ENCODE measurements around the gene BAIAP2L1. TPM values are rescaled to one million over a fixed set of nuclear protein-coding genes. Genes with fewer than 3 reads are reported as not detected.

The BAIAP2L1 gene
- total RNA-seq, 4 donors from 2014 or later: 17.2 to 28.9 (median 20.7) TPM

DNA sequence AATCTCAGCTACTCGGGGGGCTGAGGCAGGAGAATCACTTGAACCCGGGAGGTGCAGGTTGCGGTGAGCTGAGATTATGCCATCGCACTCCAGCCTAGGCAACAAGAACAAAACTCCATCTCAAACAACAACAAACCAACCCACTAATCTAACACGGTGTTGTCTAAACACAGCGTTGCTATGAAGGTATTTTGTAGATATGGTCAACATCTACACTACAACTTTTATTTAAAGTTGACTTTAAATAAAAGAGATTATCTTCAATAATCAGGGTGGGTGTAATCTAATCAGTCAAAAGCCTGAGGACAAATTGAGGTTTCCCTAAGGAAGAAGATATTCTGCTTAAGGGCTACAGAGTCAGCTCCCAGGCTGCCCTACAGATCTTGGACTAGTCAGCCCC lies 24.2 kb downstream of the BAIAP2L1 start:
- intact Hi-C loops (cut with DNase I; ENCODE audit: low total_unique reads): no loop called here
- 91 to 93% methylated on average over 6 of the region's 6 CpGs for WGBS, 2 donors
- TF ChIP-seq POLR2A (IDR thresholded peaks at IDR 0.05): no peak
- TF ChIP-seq, protein P1, sequence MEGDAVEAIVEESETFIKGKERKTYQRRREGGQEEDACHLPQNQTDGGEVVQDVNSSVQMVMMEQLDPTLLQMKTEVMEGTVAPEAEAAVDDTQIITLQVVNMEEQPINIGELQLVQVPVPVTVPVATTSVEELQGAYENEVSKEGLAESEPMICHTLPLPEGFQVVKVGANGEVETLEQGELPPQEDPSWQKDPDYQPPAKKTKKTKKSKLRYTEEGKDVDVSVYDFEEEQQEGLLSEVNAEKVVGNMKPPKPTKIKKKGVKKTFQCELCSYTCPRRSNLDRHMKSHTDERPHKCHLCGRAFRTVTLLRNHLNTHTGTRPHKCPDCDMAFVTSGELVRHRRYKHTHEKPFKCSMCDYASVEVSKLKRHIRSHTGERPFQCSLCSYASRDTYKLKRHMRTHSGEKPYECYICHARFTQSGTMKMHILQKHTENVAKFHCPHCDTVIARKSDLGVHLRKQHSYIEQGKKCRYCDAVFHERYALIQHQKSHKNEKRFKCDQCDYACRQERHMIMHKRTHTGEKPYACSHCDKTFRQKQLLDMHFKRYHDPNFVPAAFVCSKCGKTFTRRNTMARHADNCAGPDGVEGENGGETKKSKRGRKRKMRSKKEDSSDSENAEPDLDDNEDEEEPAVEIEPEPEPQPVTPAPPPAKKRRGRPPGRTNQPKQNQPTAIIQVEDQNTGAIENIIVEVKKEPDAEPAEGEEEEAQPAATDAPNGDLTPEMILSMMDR (IDR thresholded peaks at IDR 0.05): no peak
- H3K4me3 ChIP-seq (ENCODE audit: low read depth, poor library complexity, severe bottlenecking): no peak overlapping the region
- no peak for DNase-seq (ENCODE audit: low spot score in 2 of 2)

GRCh38 chr7:98375664-98376063 lies 25.2 kb downstream of the BAIAP2L1 start:
- H3K4me3 ChIP-seq (ENCODE audit: low read depth, poor library complexity, severe bottlenecking): no peak overlapping the region
- WGBS, 2 donors: 94 to 95% methylated on average over 7 of the region's 7 CpGs
- TF ChIP-seq, protein P1 (IDR thresholded peaks at IDR 0.05): no peak
- TF ChIP-seq POLR2A (IDR thresholded peaks at IDR 0.05): no peak
- intact Hi-C loops (cut with DNase I; ENCODE audit: low total_unique reads): no loop called here
- DNase-seq (ENCODE audit: low spot score in 2 of 2): no peak

DNA sequence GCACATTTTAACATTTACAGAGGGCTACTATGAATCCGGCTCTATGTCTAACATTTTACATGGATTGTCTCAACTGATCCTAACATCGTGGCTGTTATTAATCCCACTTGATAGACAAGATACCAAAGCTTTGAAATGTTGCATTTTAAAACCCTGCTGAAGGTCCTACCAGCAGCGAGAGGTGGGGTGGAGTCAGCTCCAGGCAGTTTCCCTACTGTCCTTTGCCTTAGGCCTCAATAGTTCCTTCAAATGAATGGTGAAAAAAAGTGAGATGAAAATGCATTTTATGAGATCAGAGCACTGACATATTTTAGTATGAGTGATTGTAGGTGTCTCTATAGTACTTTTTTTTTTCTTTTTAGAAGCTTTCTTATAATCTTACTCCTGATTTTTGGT lies 26.6 kb downstream of the BAIAP2L1 start:
- intact Hi-C loops (cut with DNase I; ENCODE audit: low total_unique reads): no loop called here
- no peak overlapping the region for H3K4me3 ChIP-seq (ENCODE audit: low read depth, poor library complexity, severe bottlenecking)
- no peak for DNase-seq (ENCODE audit: low spot score in 2 of 2)
- TF ChIP-seq, protein P1 (IDR thresholded peaks at IDR 0.05): no peak
- no peak for TF ChIP-seq POLR2A (IDR thresholded peaks at IDR 0.05)
- WGBS, 2 donors: 87 to 91% methylated on average over 3 of the region's 3 CpGs

- no peak overlapping the region for H3K4me3 ChIP-seq (ENCODE audit: low read depth, poor library complexity, severe bottlenecking)
- WGBS, 2 donors: 54 to 84% methylated on average over 3 of the region's 3 CpGs
- no peak for TF ChIP-seq POLR2A (IDR thresholded peaks at IDR 0.05)
- TF ChIP-seq, protein P1 (IDR thresholded peaks at IDR 0.05): no peak
- intact Hi-C loops (cut with DNase I; ENCODE audit: low total_unique reads): no loop called here
- no peak for DNase-seq (ENCODE audit: low spot score in 2 of 2)
These were observed 27.9 kb downstream of the BAIAP2L1 start for GRCh38 chr7:98372993-98373392.

DNA sequence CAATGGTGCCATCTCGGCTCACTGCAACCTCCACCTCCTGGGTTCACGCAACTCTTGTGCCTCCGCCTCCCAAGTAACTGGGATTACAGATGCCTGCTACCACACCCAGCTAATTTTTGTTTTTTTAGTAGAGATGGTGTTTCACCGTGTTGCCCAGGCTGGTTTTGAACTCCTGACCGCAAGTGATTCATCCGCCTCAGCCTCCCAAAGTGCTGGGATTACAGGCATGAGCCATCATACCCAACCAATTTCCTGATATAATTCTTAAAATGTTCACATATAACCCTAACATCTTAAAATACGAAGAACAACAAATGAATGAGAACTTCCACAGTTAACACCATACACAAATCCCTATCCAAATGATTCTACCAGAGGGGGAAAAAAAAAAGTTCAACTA lies 31.2 kb downstream of the BAIAP2L1 start:
- intact Hi-C loops (cut with DNase I; ENCODE audit: low total_unique reads): no loop called here

DNA sequence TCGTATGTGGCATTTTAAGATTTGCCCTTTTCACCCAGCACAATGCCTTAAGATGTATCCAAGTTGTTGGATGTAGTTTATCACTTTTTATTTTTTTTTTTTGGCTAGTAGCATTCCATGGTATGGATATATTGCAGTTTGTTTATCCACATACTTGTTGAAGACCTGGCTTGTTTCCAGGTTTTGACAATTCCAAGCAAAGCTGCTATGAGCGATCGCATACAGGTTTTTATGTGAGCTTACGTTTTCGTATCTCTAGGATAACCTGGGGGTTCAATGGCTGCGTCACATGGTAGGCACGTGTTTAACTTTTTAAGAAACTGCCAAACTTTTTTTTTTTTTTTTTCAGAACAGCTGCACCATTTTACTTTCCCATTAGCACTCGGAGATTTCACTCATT lies 32.2 kb downstream of the BAIAP2L1 start:
- H3K4me3 ChIP-seq (ENCODE audit: low read depth, poor library complexity, severe bottlenecking): no peak overlapping the region
- 60 to 71% methylated on average over 8 of the region's 8 CpGs for WGBS, 2 donors
- intact Hi-C loops (cut with DNase I; ENCODE audit: low total_unique reads): no loop called here
- TF ChIP-seq POLR2A (IDR thresholded peaks at IDR 0.05): no peak
- TF ChIP-seq, protein P1 (IDR thresholded peaks at IDR 0.05): no peak
- no peak for DNase-seq (ENCODE audit: low spot score in 2 of 2)

More for the DNA sequence above, 31.2 kb downstream of the BAIAP2L1 start:
- TF ChIP-seq, protein P1 (IDR thresholded peaks at IDR 0.05): no peak
- TF ChIP-seq POLR2A (IDR thresholded peaks at IDR 0.05): no peak
- H3K4me3 ChIP-seq (ENCODE audit: low read depth, poor library complexity, severe bottlenecking): no peak overlapping the region
- 81 to 87% methylated on average over 7 of the region's 7 CpGs for WGBS, 2 donors
- DNase-seq (ENCODE audit: low spot score in 2 of 2): no peak
